ENCODE measurements around the gene L3MBTL3. TPM values are rescaled to one million over a fixed set of nuclear protein-coding genes. Genes with fewer than 3 reads are reported as not detected.

L3MBTL3 gene
- total and polyA plus RNA-seq, 7 donors, result 1.00 to 3.2 (median 2.0) TPM

DNA sequence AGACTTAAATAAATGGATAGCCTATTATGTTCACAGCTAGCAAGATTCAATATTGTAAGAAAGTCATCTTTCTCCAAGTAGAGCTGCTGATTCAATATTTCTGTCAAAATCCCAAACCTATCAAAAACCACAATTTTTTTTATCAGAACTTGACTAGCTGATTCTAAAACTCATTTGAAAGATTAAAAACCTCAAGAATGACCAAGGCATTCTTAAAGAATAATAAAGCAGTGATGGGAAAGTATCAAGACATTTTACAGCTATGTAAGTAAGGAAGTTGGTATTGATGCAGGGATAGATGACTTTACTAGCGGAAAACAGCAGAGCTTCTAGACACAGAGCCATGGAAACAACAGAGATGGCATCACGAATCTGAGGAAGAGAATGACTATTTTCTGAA, 139.7 kb downstream of the L3MBTL3 start:
- no peak overlapping the region for H3K27ac ChIP-seq
- intact Hi-C loops (cut with DNase I), result no loop called here
- no peaks in the 10 kb centered on the region for H3K4me1 ChIP-seq
- H3K9me3 ChIP-seq, result no peaks in the 10 kb centered on the region
- TF ChIP-seq, protein P1, sequence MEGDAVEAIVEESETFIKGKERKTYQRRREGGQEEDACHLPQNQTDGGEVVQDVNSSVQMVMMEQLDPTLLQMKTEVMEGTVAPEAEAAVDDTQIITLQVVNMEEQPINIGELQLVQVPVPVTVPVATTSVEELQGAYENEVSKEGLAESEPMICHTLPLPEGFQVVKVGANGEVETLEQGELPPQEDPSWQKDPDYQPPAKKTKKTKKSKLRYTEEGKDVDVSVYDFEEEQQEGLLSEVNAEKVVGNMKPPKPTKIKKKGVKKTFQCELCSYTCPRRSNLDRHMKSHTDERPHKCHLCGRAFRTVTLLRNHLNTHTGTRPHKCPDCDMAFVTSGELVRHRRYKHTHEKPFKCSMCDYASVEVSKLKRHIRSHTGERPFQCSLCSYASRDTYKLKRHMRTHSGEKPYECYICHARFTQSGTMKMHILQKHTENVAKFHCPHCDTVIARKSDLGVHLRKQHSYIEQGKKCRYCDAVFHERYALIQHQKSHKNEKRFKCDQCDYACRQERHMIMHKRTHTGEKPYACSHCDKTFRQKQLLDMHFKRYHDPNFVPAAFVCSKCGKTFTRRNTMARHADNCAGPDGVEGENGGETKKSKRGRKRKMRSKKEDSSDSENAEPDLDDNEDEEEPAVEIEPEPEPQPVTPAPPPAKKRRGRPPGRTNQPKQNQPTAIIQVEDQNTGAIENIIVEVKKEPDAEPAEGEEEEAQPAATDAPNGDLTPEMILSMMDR (IDR thresholded peaks at IDR 0.05), result no peak
- no peak for ATAC-seq
- DNase-seq, result no peak
- H3K36me3 ChIP-seq (ENCODE audit: insufficient read depth in 1 of 2, low read depth in 1 of 2), result no peaks in the 10 kb centered on the region
- H3K4me3 ChIP-seq, result no peak overlapping the region
- no peaks in the 10 kb centered on the region for H3K27me3 ChIP-seq (ENCODE audit: insufficient read depth in 3 of 3, low read length in 2 of 3)
- 91 to 96% (median 93%) methylated on average over 2 of the region's 2 CpGs for WGBS, 3 donors

DNA sequence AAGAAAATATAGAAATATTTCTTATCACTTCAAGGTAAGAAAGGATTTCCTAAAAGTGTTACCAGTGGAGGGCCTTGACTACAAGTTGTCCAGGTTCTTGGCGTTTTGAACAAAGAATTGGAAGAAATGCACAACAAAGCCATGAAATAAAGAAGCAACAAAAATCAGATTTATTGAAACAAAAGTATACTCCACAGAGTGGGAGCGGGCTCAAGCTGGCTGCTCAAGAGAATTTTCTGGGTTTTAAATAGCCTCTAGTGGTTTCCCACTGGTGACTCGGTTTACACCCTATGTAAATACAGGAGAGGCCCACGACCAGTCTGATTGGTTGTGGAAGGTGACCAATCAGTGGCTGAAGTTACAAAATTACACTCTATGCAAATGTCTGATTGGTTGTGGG, 140.2 kb downstream of the L3MBTL3 start:
- Histone ChIP-seq H3K27ac (no peak overlapping the region), H3K27me3 (ENCODE audit: insufficient read depth in 3 of 3, low read length in 2 of 3) (no peaks in the 10 kb centered on the region), H3K9me3 (no peaks in the 10 kb centered on the region), H3K4me1 (no peaks in the 10 kb centered on the region), H3K36me3 (ENCODE audit: insufficient read depth in 1 of 2, low read depth in 1 of 2) (no peaks in the 10 kb centered on the region), H3K4me3 (no peak overlapping the region)
- intact Hi-C loops (cut with DNase I), result no loop called here
- ATAC-seq, result no peak
- TF ChIP-seq, protein P1 (IDR thresholded peaks at IDR 0.05), result no peak
- whole genome bisulfite sequencing, 3 donors, result 94 to 95% (median 94%) methylated on average over 4 of the region's 4 CpGs
- no peak for DNase-seq

DNA sequence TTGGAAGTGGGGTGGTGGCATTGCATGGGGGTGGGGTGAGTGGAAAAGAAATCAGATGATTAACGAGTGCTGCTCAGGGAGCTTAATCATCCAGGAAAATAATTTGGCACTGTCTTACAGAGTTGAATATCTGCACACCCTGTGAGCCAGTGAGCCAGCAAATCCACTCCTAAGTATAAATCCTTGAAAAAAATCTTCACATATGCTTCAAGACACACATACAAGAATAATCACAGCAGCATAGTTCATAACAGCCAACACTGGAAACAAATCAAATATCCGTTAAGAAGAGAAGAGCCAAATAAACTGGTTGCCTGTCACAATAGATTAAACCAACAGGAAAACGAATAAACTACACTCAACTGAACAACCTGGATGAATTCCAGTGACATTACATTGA, 141.6 kb downstream of the L3MBTL3 start:
- Histone ChIP-seq H3K9me3 (no peaks in the 10 kb centered on the region), H3K36me3 (ENCODE audit: insufficient read depth in 1 of 2, low read depth in 1 of 2) (no peaks in the 10 kb centered on the region), H3K4me3 (no peak overlapping the region), H3K27me3 (ENCODE audit: insufficient read depth in 3 of 3, low read length in 2 of 3) (no peaks in the 10 kb centered on the region), H3K4me1 (no peaks in the 10 kb centered on the region), H3K27ac (no peak overlapping the region)
- ATAC-seq (no peak), DNase-seq (no peak)
- 12 to 16% (median 13%) methylated on average over 3 of the region's 3 CpGs for WGBS, 3 donors
- TF ChIP-seq, protein P1 (IDR thresholded peaks at IDR 0.05), result no peak
- intact Hi-C loops (cut with DNase I), result loop anchor here in 1 of 2 donors (5.0 kb wide), 1 partner anchor 1707 kb away; no protein-coding TSS in a partner anchor

DNA sequence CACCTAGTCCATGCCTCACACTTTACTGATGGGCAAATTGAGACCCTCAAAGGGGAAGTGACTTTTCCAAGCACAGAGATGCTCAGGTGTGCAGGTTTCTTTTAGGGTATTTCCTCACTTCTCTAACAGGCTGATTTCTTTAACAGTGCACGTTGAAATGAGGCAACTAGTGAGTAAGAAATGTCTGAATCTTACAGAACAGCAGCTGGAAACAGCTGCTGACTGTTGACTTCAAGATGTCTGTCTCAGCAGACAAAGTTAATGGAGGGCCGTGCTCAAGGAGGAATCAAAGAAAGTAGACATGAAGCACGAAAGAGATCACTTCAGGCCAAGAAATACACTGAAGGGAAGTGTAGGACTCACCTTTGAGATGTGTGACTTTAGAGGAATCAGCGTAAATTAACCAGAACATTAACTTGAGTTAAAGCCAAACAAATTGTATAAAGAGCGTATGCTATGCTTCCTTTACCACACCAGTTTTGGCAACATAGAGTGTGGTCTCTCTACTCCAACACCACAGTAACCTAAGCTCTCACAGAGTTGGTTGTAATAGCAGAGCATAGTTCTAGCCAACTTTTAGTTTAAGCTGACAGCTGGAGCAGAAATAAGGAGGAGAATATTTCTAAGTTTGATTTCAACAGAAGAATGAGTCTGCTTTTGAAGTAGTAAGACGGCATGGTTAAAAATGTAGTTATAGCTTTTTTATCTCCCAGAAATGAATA, 143.5 kb downstream of the L3MBTL3 start:
- DNase-seq (no peak), ATAC-seq (no peak)
- H3K4me1 ChIP-seq, result no peaks in the 10 kb centered on the region
- no peak overlapping the region for H3K27ac ChIP-seq
- H3K36me3 ChIP-seq (ENCODE audit: insufficient read depth in 1 of 2, low read depth in 1 of 2), result no peaks in the 10 kb centered on the region
- intact Hi-C loops (cut with DNase I), result loop anchor here in 1 of 2 donors (5.0 kb wide), 1 partner anchor 1705 kb away; no protein-coding TSS in a partner anchor
- H3K27me3 ChIP-seq (ENCODE audit: insufficient read depth in 3 of 3, low read length in 2 of 3), result no peaks in the 10 kb centered on the region
- no peak overlapping the region for H3K4me3 ChIP-seq
- H3K9me3 ChIP-seq, result no peaks in the 10 kb centered on the region
- 20 to 37% (median 29%) methylated on average over 6 of the region's 6 CpGs for WGBS, 3 donors
- TF ChIP-seq, protein P1 (IDR thresholded peaks at IDR 0.05), result no peak

Data from psoas muscle (tissue), 8 donors.